Measurements from ENCODE around the gene RHBDD2. TPM values are rescaled to one million over a fixed set of nuclear protein-coding genes. Genes with fewer than 3 reads are reported as not detected.
"Not testable (repeated sequence)": the region's sequence is repeated elsewhere in the genome, so short reads cannot be mapped to it uniquely, and the experiment has no call there.

Gene RHBDD2
- polyA plus RNA-seq, 1 experiment: 34.9 TPM

GRCh38 chr7:75844158-75844557 is 34.7 kb upstream of the RHBDD2 start:
- no peak overlapping the region for H3K4me3 ChIP-seq (ENCODE audit: low read depth, low read length)
- H3K27me3 ChIP-seq (ENCODE audit: control insufficient read depth, insufficient read depth, low read length): no peaks in the 10 kb centered on the region
- POLR2A ChIA-PET: interaction anchor here (1.7 kb wide), 1 partner anchor 17 kb away, joined by 12 read pairs; no protein-coding TSS in a partner anchor
- CTCF ChIA-PET: interaction anchor here (2.0 kb wide), 1 partner anchor 176 kb away, joined by 5 read pairs; no protein-coding TSS in a partner anchor
- no peak overlapping the region for H3K27ac ChIP-seq (ENCODE audit: low read depth, low read length)
- no peaks in the 10 kb centered on the region for H3K9me3 ChIP-seq (ENCODE audit: control insufficient read depth, insufficient read depth, low read length)
- no peak for DNase-seq (ENCODE audit: low read depth, low spot score)
- no peak for TF ChIP-seq CTCF (IDR thresholded peaks at IDR 0.05; ENCODE audit: low read depth, low read length)

GRCh38 chr7:75845132-75845531 is 33.7 kb upstream of the RHBDD2 start:
- H3K27ac ChIP-seq (ENCODE audit: low read depth, low read length); H3K27me3 ChIP-seq (ENCODE audit: control insufficient read depth, insufficient read depth, low read length); DNase-seq (ENCODE audit: low read depth, low spot score); H3K4me3 ChIP-seq (ENCODE audit: low read depth, low read length); H3K9me3 ChIP-seq (ENCODE audit: control insufficient read depth, insufficient read depth, low read length); POLR2A ChIA-PET: not testable (repeated sequence)
- CTCF ChIA-PET: interaction anchor here (2.0 kb wide), 1 partner anchor 175 kb away, joined by 5 read pairs; no protein-coding TSS in a partner anchor

- DNase-seq (ENCODE audit: low read depth, low spot score): no peak
- TF ChIP-seq CTCF (IDR thresholded peaks at IDR 0.05; ENCODE audit: low read depth, low read length): no peak
- Histone ChIP-seq H3K9me3 (ENCODE audit: control insufficient read depth, insufficient read depth, low read length) (no peaks in the 10 kb centered on the region), H3K27ac (ENCODE audit: low read depth, low read length) (no peak overlapping the region), H3K4me3 (ENCODE audit: low read depth, low read length) (no peak overlapping the region), H3K27me3 (ENCODE audit: control insufficient read depth, insufficient read depth, low read length) (no peaks in the 10 kb centered on the region)
- ChIA-PET POLR2A (no interaction called here), CTCF (no interaction called here)
Observed at GRCh38 chr7:75847707-75848106, 31.1 kb upstream of the RHBDD2 start.

DNA sequence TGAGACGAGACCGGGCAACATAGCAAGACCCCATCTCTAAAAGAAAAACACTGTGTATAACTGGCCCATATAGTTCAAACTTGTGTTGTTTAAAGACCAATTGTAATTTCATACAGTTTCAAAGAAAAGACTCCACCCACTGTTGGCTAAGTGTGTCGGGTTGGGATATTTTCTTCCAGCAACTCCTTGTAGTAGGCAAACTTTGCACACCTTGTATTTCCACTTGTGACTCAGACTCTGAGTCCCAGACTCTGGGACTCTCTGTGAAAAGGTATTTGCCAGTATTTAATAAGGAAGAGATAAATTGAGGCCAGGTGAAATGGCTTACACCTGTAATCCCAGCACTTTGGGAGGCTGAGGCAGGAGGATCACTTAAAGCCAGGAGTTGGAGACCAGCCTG is 29.3 kb upstream of the RHBDD2 start:
- no peak for TF ChIP-seq CTCF (IDR thresholded peaks at IDR 0.05; ENCODE audit: low read depth, low read length)
- H3K4me3 ChIP-seq (ENCODE audit: low read depth, low read length): no peak overlapping the region
- H3K9me3 ChIP-seq (ENCODE audit: control insufficient read depth, insufficient read depth, low read length): no peaks in the 10 kb centered on the region
- POLR2A ChIA-PET: no interaction called here
- no peak overlapping the region for H3K27ac ChIP-seq (ENCODE audit: low read depth, low read length)
- CTCF ChIA-PET: no interaction called here
- H3K27me3 ChIP-seq (ENCODE audit: control insufficient read depth, insufficient read depth, low read length): no peaks in the 10 kb centered on the region
- DNase-seq (ENCODE audit: low read depth, low spot score): no peak

- no peak for DNase-seq (ENCODE audit: low read depth, low spot score)
- H3K9me3 ChIP-seq (ENCODE audit: control insufficient read depth, insufficient read depth, low read length): no peaks in the 10 kb centered on the region
- H3K27me3 ChIP-seq (ENCODE audit: control insufficient read depth, insufficient read depth, low read length): no peaks in the 10 kb centered on the region
- H3K27ac ChIP-seq (ENCODE audit: low read depth, low read length): no peak overlapping the region
- TF ChIP-seq CTCF (IDR thresholded peaks at IDR 0.05; ENCODE audit: low read depth, low read length): no peak
- no peak overlapping the region for H3K4me3 ChIP-seq (ENCODE audit: low read depth, low read length)
- POLR2A ChIA-PET: no interaction called here
- CTCF ChIA-PET: no interaction called here
Observed at GRCh38 chr7:75850235-75850634, 28.6 kb upstream of the RHBDD2 start.

GRCh38 chr7:75854233-75854632 is 24.6 kb upstream of the RHBDD2 start:
- no peak overlapping the region for H3K27ac ChIP-seq (ENCODE audit: low read depth, low read length)
- ChIA-PET POLR2A (interaction anchor here (1.1 kb wide), 1 partner anchor 61 kb away, joined by 15 read pairs; no protein-coding TSS in a partner anchor), CTCF (interaction anchor here (0.7 kb wide), 1 partner anchor 12 kb away, joined by 3 read pairs; no protein-coding TSS in a partner anchor)

GRCh38 chr7:75854813-75855345 is 24.0 kb upstream of the RHBDD2 start:
- H3K27me3 ChIP-seq (ENCODE audit: control insufficient read depth, insufficient read depth, low read length); DNase-seq (ENCODE audit: low read depth, low spot score); H3K27ac ChIP-seq (ENCODE audit: low read depth, low read length); H3K9me3 ChIP-seq (ENCODE audit: control insufficient read depth, insufficient read depth, low read length); H3K4me3 ChIP-seq (ENCODE audit: low read depth, low read length): not testable (repeated sequence)
- ChIA-PET CTCF (interaction anchor here (0.7 kb wide), 1 partner anchor 12 kb away, joined by 3 read pairs; no protein-coding TSS in a partner anchor), POLR2A (interaction anchor here (1.1 kb wide), 1 partner anchor 61 kb away, joined by 15 read pairs; no protein-coding TSS in a partner anchor)

More at GRCh38 chr7:75854233-75854632, 24.6 kb upstream of the RHBDD2 start:
- H3K4me3 ChIP-seq (ENCODE audit: low read depth, low read length): no peak overlapping the region
- no peaks in the 10 kb centered on the region for H3K27me3 ChIP-seq (ENCODE audit: control insufficient read depth, insufficient read depth, low read length)
- TF ChIP-seq CTCF (IDR thresholded peaks at IDR 0.05; ENCODE audit: low read depth, low read length): no peak
- no peaks in the 10 kb centered on the region for H3K9me3 ChIP-seq (ENCODE audit: control insufficient read depth, insufficient read depth, low read length)
- DNase-seq (ENCODE audit: low read depth, low spot score): no peak

Measured in AG04450 (cell line).